Bronchial epithelial cell (primary cell): Measurements from ENCODE around the gene IQCM. TPM values are rescaled to one million over a fixed set of nuclear protein-coding genes. Genes with fewer than 3 reads are reported as not detected.
A peak's percentile ranks its signal among the peaks of the same experiment; 100 is the strongest.

Source experiments
- DNase-seq: peaks from one replicate; pipeline ENCODE4 v3.0.0-alpha.2; 2010; ENCODE audit warnings: low read depth
- FAIRE-seq: peaks from 2 replicates; lab custom pipeline; 2011; peaks lifted over from hg19 to GRCh38; lab: Jason Lieb, UNC
- H3K27me3 ChIP-seq: 2 replicates; pipeline ENCODE4 v1.5.1; 2011; ENCODE audit warnings: low read length; ENCODE audit not compliant: control insufficient read depth, insufficient read depth
- H3K36me3 ChIP-seq: 2 replicates; pipeline ENCODE4 v1.5.1; 2011; ENCODE audit warnings: low read length; ENCODE audit not compliant: control insufficient read depth, insufficient read depth
- H3K4me3 ChIP-seq: 2 replicates; pipeline ENCODE4 v1.5.1; 2011; ENCODE audit warnings: mild to moderate bottlenecking, low read depth, low read length, control low read depth
- total RNA-seq: library from RNA; depleted of rRNA; stranded (reverse); fragments of >200 nt; gene quantifications from 2 replicates; pipeline ENCODE4 v1.2.1, GENCODE V29; 2014
- TF ChIP-seq, protein P1 (sequence below): IDR thresholded peaks from 2 replicates; pipeline ENCODE4 v1.5.1; 2011; ENCODE audit warnings: mild to moderate bottlenecking, moderate library complexity, low read length, control low read depth, inconsistent platforms; ENCODE audit not compliant: insufficient read depth, severe bottlenecking

Gene IQCM
- total RNA-seq, 1 donor from 2014 or later = not detected

DNA sequence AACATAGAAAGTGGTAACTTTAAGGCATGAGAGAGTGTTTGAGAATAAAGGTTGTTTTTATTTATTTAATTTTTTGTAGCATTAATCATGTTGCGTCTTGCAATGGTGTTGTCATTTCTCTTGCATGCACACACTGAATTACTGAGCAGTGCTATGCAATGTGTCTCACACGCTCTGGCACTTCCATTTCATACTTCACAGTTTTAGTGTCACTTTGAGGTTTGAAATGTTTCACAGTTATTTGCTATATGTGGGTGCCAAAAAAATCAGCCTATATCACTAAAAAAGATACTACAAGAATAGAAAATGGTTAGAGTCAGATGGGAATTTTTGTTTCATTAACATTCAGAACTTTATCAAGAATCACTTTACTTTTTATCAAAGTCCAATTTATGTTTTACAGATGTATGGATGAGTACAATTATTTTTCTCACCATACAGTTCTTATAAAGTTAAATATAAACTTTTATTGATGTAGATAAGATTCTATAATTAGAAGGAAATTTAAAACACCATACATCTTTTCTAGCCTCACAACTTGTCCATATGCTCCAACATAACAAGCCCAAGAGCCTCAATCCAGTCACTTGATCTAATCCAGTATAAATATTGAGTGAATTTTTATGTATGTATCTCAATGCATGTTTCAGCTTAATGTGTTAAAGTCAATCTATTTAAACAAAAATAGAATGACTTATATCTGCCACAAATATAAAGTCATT, 114.0 kb downstream of the IQCM start:
- TF ChIP-seq, protein P1, sequence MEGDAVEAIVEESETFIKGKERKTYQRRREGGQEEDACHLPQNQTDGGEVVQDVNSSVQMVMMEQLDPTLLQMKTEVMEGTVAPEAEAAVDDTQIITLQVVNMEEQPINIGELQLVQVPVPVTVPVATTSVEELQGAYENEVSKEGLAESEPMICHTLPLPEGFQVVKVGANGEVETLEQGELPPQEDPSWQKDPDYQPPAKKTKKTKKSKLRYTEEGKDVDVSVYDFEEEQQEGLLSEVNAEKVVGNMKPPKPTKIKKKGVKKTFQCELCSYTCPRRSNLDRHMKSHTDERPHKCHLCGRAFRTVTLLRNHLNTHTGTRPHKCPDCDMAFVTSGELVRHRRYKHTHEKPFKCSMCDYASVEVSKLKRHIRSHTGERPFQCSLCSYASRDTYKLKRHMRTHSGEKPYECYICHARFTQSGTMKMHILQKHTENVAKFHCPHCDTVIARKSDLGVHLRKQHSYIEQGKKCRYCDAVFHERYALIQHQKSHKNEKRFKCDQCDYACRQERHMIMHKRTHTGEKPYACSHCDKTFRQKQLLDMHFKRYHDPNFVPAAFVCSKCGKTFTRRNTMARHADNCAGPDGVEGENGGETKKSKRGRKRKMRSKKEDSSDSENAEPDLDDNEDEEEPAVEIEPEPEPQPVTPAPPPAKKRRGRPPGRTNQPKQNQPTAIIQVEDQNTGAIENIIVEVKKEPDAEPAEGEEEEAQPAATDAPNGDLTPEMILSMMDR = no peak
- Histone ChIP-seq H3K36me3 (no peaks in the 10 kb centered on the region), H3K4me3 (no peak overlapping the region), H3K27me3 (no peaks in the 10 kb centered on the region)
- DNase-seq = peak; percentile 48
- FAIRE-seq = no peak

DNA sequence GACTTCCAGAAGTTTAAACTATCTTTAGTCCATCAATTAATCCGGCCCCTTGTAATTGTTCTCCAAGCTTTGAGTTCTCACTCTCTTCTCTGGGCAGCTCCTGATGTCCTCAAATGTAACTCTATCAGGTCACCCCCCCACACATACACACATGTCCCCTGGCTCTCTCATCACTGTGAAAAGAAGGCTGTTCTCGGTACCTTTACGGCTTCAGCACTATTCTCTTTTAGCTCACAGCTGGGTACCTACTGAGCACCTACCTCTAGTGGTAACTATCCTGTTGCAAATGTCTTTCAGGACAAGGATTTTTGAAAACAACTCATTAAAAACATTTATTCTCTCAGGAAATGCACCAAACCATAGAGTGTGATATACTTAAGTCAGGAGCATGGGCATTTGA, 115.4 kb downstream of the IQCM start:
- DNase-seq (no peak), FAIRE-seq (no peak)
- no peak overlapping the region for H3K4me3 ChIP-seq
- H3K36me3 ChIP-seq = no peaks in the 10 kb centered on the region
- TF ChIP-seq, protein P1 = no peak
- no peaks in the 10 kb centered on the region for H3K27me3 ChIP-seq

DNA sequence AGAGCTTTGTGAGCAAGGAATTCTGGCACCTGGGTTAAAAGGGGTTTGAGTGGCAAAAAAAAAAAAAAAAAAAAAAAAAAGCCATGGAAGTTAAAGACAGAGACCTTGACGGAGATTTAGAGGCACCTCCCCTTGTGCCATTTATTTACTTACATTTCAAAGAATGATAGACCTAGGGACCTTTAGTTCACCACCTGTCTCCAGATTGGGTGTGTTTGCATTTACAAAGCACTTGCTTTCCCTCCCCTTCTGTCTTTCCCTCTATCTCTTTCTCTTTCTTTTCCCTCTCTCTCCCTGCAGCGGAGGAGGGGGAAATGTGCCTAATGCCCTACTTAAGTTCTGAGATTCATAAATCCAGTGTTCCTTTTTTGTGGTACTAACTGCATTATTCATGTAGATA, 116.0 kb downstream of the IQCM start:
- TF ChIP-seq, protein P1 = no peak
- Histone ChIP-seq H3K4me3 (no peak overlapping the region), H3K36me3 (no peaks in the 10 kb centered on the region), H3K27me3 (no peaks in the 10 kb centered on the region)
- DNase-seq (no peak), FAIRE-seq (no peak)

DNA sequence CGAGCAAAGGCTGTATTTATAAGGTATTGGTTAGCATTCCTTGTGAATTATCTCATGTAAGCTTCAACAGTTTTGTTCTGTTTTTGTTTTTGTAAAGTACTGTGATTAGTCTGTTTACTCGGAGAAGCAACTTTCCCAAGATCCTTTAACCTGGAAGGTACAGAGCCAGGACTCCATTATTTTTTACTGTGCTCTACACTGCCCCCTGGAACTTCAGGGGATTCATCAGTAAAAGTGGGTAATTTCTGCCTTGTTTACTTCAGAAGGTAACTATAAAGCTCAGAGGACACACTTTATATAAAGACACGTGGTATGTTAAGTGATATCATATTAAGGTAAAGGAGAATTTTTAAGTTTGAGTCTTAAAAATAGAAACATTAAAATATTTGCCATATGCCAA, 124.9 kb downstream of the IQCM start:
- FAIRE-seq = no peak
- no peaks in the 10 kb centered on the region for H3K27me3 ChIP-seq
- DNase-seq = no peak
- TF ChIP-seq, protein P1 = no peak
- no peak overlapping the region for H3K4me3 ChIP-seq
- no peaks in the 10 kb centered on the region for H3K36me3 ChIP-seq

DNA sequence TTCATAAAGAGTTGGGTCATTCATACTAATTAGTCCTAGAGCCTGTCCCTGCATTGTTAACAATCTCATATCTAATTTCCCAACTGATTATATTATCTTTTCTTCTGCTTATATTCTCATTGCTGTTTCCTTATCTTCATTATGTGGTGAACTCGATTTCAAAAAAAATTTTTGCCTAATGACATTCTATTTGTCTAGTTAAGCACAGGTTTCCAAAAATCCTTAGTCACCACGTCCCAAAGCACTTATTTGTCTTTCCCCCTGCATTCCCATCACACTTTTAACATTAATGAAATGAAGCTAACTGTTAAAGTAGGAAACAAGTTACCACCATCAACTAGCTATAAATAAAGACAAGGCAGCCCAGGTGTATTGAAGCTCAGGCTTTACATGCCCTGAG, 131.1 kb downstream of the IQCM start:
- no peak for DNase-seq
- TF ChIP-seq, protein P1 = no peak
- no peaks in the 10 kb centered on the region for H3K36me3 ChIP-seq
- H3K27me3 ChIP-seq = no peaks in the 10 kb centered on the region
- no peak for FAIRE-seq
- no peak overlapping the region for H3K4me3 ChIP-seq

DNA sequence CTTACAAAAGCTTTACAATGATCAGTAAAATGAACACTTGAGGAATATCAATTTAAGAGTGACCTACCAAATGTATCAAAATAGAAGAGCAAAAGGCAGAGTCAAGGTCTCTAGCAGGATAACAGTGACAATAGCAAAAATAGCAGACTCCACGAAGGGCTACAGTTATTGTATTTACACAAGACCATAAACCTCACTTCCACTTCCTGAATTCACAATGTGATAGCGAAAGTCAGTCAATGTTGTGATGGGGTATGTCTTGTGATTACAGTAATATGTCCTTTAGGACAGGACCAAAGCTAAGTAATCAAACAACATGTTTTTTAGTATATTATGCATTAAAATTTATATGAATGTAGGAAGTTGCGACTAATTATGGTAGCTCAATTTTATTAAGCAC, 139.6 kb downstream of the IQCM start:
- H3K27me3 ChIP-seq = no peaks in the 10 kb centered on the region
- H3K4me3 ChIP-seq = no peak overlapping the region
- no peaks in the 10 kb centered on the region for H3K36me3 ChIP-seq
- FAIRE-seq (no peak), DNase-seq (no peak)
- TF ChIP-seq, protein P1 = no peak
